Vagina (tissue), 2 donors: Measurements from ENCODE around the gene ADORA2B. TPM values are rescaled to one million over a fixed set of nuclear protein-coding genes. Genes with fewer than 3 reads are reported as not detected.
"Not testable (repeated sequence)": the region's sequence is repeated elsewhere in the genome, so short reads cannot be mapped to it uniquely, and the experiment has no call there.

Experiments used
- DNase-seq, 2 donors: peaks; one replicate each; pipeline ENCODE4 v3.0.0-alpha.2; 2017; ENCODE audit errors: extremely low spot score in 2 of 2
- H3K27ac ChIP-seq: fragments of 200-600 bp; sonication (generic); one replicate; pipeline ENCODE4 v1.5.1; 2019
- H3K27me3 ChIP-seq: fragments of 200-600 bp; sonication (generic); one replicate; pipeline ENCODE4 v1.5.1; 2019
- H3K36me3 ChIP-seq, 2 donors: fragments of 200-600 bp; sonication (generic); one replicate each; pipeline ENCODE4 v1.5.1; 2017 to 2019
- H3K4me1 ChIP-seq: fragments of 200-600 bp; sonication (generic); one replicate; pipeline ENCODE4 v1.5.1; 2019
- H3K4me3 ChIP-seq, 2 donors: fragments of 200-600 bp; sonication (generic); 1 replicate in 1 of 2; 2 replicates in 1 of 2; pipeline ENCODE4 v1.5.1; 2016 to 2019
- H3K9me3 ChIP-seq: fragments of 200-600 bp; sonication (generic); one replicate; pipeline ENCODE4 v1.5.1; 2019
- POLR2A ChIP-seq, 2 donors: fragments of 450-650 bp; IDR thresholded peaks; one replicate each; pipeline ENCODE4 v1.6.1; 2017; ENCODE audit warnings: antibody characterized with exemption in 2 of 2, mild to moderate bottlenecking in 2 of 2, moderate library complexity in 2 of 2
- POLR2AphosphoS5 ChIP-seq, 2 donors: sonication (generic); formaldehyde crosslinking; IDR thresholded peaks; one replicate each; pipeline ENCODE4 v1.9.0; 2017; ENCODE audit warnings: antibody characterized with exemption in 2 of 2, mild to moderate bottlenecking in 2 of 2, low read depth in 1 of 2; ENCODE audit not compliant: insufficient read depth in 1 of 2
- intact Hi-C: fragments of 100-400 bp; cut with DNase I; formaldehyde crosslinking; loops from one replicate; pipeline ENCODE4 v1.15.1; 2023
- total RNA-seq: library from RNA; depleted of rRNA; stranded (reverse); fragments of >200 nt; gene quantifications from one replicate; pipeline ENCODE4 v1.2.3, GENCODE V29; 2016
- TF ChIP-seq, protein P1 (sequence below), 3 experiments: fragments of 450-650 bp in 2 of 3; fragments of 200-600 bp in 1 of 3; sonication (generic) in 1 of 3; IDR thresholded peaks; one replicate each; pipeline ENCODE4 v1.5.1; 2017 to 2019; ENCODE audit warnings: antibody characterized with exemption in 3 of 3, mild to moderate bottlenecking in 2 of 3, moderate library complexity in 2 of 3

The ADORA2B gene
- total RNA-seq, 1 donor from 2014 or later: 33.4 TPM

- Histone ChIP-seq H3K27me3 (no peaks in the 10 kb centered on the region), H3K27ac (no peak overlapping the region), H3K9me3 (no peaks in the 10 kb centered on the region), H3K36me3 (no peaks in the 10 kb centered on the region), H3K4me3 (no peak overlapping the region), H3K4me1 (no peaks in the 10 kb centered on the region)
- TF ChIP-seq POLR2A (IDR thresholded peaks at IDR 0.05) (no peak), POLR2AphosphoS5 (IDR thresholded peaks at IDR 0.05; ENCODE audit: insufficient read depth in 1 of 2, low read depth in 1 of 2) (no peak)
- TF ChIP-seq, protein P1, sequence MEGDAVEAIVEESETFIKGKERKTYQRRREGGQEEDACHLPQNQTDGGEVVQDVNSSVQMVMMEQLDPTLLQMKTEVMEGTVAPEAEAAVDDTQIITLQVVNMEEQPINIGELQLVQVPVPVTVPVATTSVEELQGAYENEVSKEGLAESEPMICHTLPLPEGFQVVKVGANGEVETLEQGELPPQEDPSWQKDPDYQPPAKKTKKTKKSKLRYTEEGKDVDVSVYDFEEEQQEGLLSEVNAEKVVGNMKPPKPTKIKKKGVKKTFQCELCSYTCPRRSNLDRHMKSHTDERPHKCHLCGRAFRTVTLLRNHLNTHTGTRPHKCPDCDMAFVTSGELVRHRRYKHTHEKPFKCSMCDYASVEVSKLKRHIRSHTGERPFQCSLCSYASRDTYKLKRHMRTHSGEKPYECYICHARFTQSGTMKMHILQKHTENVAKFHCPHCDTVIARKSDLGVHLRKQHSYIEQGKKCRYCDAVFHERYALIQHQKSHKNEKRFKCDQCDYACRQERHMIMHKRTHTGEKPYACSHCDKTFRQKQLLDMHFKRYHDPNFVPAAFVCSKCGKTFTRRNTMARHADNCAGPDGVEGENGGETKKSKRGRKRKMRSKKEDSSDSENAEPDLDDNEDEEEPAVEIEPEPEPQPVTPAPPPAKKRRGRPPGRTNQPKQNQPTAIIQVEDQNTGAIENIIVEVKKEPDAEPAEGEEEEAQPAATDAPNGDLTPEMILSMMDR (IDR thresholded peaks at IDR 0.05): no peak
- intact Hi-C loops: no loop called here
- DNase-seq: no peak
Observed at GRCh38 chr17:15930426-15930825, 14.5 kb upstream of the ADORA2B start.

GRCh38 chr17:15931394-15931793, 13.5 kb upstream of the ADORA2B start:
- Histone ChIP-seq H3K27me3 (no peaks in the 10 kb centered on the region), H3K4me3 (no peak overlapping the region), H3K4me1 (no peaks in the 10 kb centered on the region), H3K36me3 (no peaks in the 10 kb centered on the region), H3K27ac (no peak overlapping the region), H3K9me3 (no peaks in the 10 kb centered on the region)
- TF ChIP-seq POLR2AphosphoS5 (IDR thresholded peaks at IDR 0.05; ENCODE audit: insufficient read depth in 1 of 2, low read depth in 1 of 2) (no peak), POLR2A (IDR thresholded peaks at IDR 0.05) (no peak)
- TF ChIP-seq, protein P1 (IDR thresholded peaks at IDR 0.05): no peak
- intact Hi-C loops: no loop called here
- no peak for DNase-seq

DNA sequence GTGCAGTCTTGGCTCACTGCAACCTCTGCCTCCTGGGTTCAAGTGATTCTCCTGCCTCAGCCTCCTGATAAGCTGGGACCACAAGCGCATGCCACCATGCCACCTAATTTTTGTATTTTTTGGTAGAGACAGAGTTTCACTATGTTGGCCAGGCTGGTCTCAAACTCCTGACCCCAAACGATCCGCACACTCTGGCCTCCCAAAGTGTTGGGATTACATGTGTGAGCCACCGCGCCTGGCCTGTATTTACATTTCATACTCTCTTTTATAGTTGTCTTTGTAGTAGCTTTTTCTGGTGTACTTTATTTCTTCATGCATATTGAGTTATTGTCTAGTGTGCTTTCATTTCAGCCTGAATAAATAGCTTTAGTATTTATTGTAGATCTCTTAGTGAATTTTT, 10.1 kb upstream of the ADORA2B start:
- H3K4me3 ChIP-seq: no peak overlapping the region
- no peaks in the 10 kb centered on the region for H3K27me3 ChIP-seq
- intact Hi-C loops: no loop called here
- H3K4me1 ChIP-seq: no peaks in the 10 kb centered on the region
- H3K36me3 ChIP-seq: no peaks in the 10 kb centered on the region
- TF ChIP-seq POLR2A (IDR thresholded peaks at IDR 0.05): no peak
- TF ChIP-seq, protein P1 (IDR thresholded peaks at IDR 0.05): no peak
- no peak for TF ChIP-seq POLR2AphosphoS5 (IDR thresholded peaks at IDR 0.05; ENCODE audit: insufficient read depth in 1 of 2, low read depth in 1 of 2)
- H3K27ac ChIP-seq: no peak overlapping the region
- DNase-seq: no peak
- H3K9me3 ChIP-seq: no peaks in the 10 kb centered on the region

GRCh38 chr17:15935891-15936290, 9.0 kb upstream of the ADORA2B start:
- no peak for DNase-seq
- intact Hi-C loops: no loop called here
- Histone ChIP-seq H3K36me3 (no peaks in the 10 kb centered on the region), H3K4me1 (no peaks in the 10 kb centered on the region), H3K9me3 (no peaks in the 10 kb centered on the region), H3K27me3 (no peaks in the 10 kb centered on the region), H3K27ac (no peak overlapping the region), H3K4me3 (no peak overlapping the region)
- TF ChIP-seq POLR2AphosphoS5 (IDR thresholded peaks at IDR 0.05; ENCODE audit: insufficient read depth in 1 of 2, low read depth in 1 of 2): no peak
- TF ChIP-seq, protein P1 (IDR thresholded peaks at IDR 0.05): no peak

DNA sequence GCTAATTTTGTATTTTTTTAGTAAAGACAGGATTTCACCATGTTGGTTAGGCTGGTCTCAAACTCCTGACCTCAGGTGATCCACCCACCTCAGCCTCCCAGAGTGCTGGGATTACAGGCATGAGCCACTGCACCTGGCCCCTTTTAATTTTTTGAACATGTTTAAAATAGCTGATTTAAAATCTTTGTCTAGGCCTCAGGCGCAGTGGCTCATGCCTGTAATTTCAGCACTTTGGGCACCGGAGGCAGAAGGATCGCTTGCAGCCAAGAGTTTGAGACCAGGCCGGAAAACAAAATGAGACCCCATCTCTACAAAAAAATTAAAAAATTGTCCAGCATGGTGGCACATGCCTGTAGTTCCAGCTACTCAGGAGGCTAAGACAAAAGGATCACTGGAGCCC, 8.4 kb upstream of the ADORA2B start:
- H3K9me3 ChIP-seq, H3K36me3 ChIP-seq, H3K27ac ChIP-seq, H3K4me3 ChIP-seq, DNase-seq, intact Hi-C loops, H3K4me1 ChIP-seq, H3K27me3 ChIP-seq: not testable (repeated sequence)

- no peak overlapping the region for H3K27ac ChIP-seq
- no peaks in the 10 kb centered on the region for H3K9me3 ChIP-seq
- TF ChIP-seq, protein P1 (IDR thresholded peaks at IDR 0.05): no peak
- TF ChIP-seq POLR2A (IDR thresholded peaks at IDR 0.05) (no peak), POLR2AphosphoS5 (IDR thresholded peaks at IDR 0.05; ENCODE audit: insufficient read depth in 1 of 2, low read depth in 1 of 2) (no peak)
- intact Hi-C loops: no loop called here
- H3K4me1 ChIP-seq: peaks cover 21% of the 10 kb centered on the region
- no peak for DNase-seq
- no peaks in the 10 kb centered on the region for H3K27me3 ChIP-seq
- H3K36me3 ChIP-seq: no peaks in the 10 kb centered on the region
- H3K4me3 ChIP-seq: no peak overlapping the region
Observed at GRCh38 chr17:15941781-15942180, 3.1 kb upstream of the ADORA2B start.
